Caco-2 (cell line): ENCODE data around the gene CPEB4. TPM values are rescaled to one million over a fixed set of nuclear protein-coding genes. Genes with fewer than 3 reads are reported as not detected.

Experiments used
- BruUV-seq: library from RNA; stranded (reverse); fragments of 400-500 nt; replicated peaks from 2 replicates; lab custom pipeline; 2021; lab: Mats Ljungman, UMichigan
- CTCF ChIA-PET: fragments of 300-600 bp; sonication (Branson Sonifier 250); formaldehyde crosslinking; loops from one replicate; lab custom pipeline; 2022; ENCODE audit warnings: antibody characterized with exemption; lab: Charles Lee
- POLR2A ChIA-PET: fragments of 300-600 bp; sonication (Branson Sonifier 250); formaldehyde crosslinking; loops from one replicate; lab custom pipeline; 2022; ENCODE audit warnings: antibody characterized with exemption; lab: Charles Lee
- DNase-seq, 2 experiments: peaks; one replicate each; pipeline versions ENCODE4 v3.0.0 to v3.0.0-alpha.2; 2020 to 2022
- H3K27me3 ChIP-seq: replicated peaks from 2 replicates; pipeline ENCODE4 v1.6.0; 2011; ENCODE audit warnings: low read length; ENCODE audit not compliant: control insufficient read depth, insufficient read depth
- H3K36me3 ChIP-seq: 2 replicates; pipeline ENCODE4 v1.5.1; 2011; ENCODE audit warnings: low read length; ENCODE audit not compliant: control insufficient read depth, insufficient read depth
- H3K4me1 ChIP-seq: fragments of 250-450 bp; sonication (Bioruptor Pico); 2 replicates; pipeline ENCODE4 v1.5.1; 2020; ENCODE audit warnings: mild to moderate bottlenecking
- H3K4me3 ChIP-seq: 2 replicates; pipeline ENCODE4 v1.5.1; 2011; ENCODE audit warnings: low read depth, mild to moderate bottlenecking, control low read depth, low read length
- H3K9me3 ChIP-seq: fragments of 250-450 bp; sonication (Bioruptor Pico); 2 replicates; pipeline ENCODE4 v1.5.1; 2020; ENCODE audit warnings: mild to moderate bottlenecking, moderate library complexity
- H3K27ac Mint-ChIP-seq: one replicate; pipeline ENCODE4 v1.8.0; 2022; ENCODE audit warnings: mixed read lengths; ENCODE audit not compliant: unreplicated experiment
- H3K27me3 Mint-ChIP-seq: one replicate; pipeline ENCODE4 v1.8.0; 2022; ENCODE audit warnings: mixed read lengths; ENCODE audit not compliant: insufficient read depth, unreplicated experiment
- H3K36me3 Mint-ChIP-seq: one replicate; pipeline ENCODE4 v1.8.0; 2022; ENCODE audit warnings: mild to moderate bottlenecking, mixed read lengths; ENCODE audit not compliant: insufficient read depth, unreplicated experiment
- H3K4me1 Mint-ChIP-seq: one replicate; pipeline ENCODE4 v1.8.0; 2022; ENCODE audit warnings: low read depth, mixed read lengths; ENCODE audit not compliant: unreplicated experiment
- H3K4me3 Mint-ChIP-seq: one replicate; pipeline ENCODE4 v1.8.0; 2022; ENCODE audit warnings: mild to moderate bottlenecking, moderate library complexity, mixed read lengths; ENCODE audit not compliant: unreplicated experiment
- H3K9me3 Mint-ChIP-seq: one replicate; pipeline ENCODE4 v1.8.0; 2022; ENCODE audit warnings: mixed read lengths; ENCODE audit not compliant: unreplicated experiment
- intact Hi-C: fragments of 100-400 bp; cut with micrococcal nuclease; formaldehyde crosslinking; loops from one replicate; pipeline ENCODE4 v1.10.0; 2022; ENCODE audit not compliant: unreplicated experiment
- total RNA-seq: library from RNA; stranded (reverse); gene quantifications from 2 replicates; pipeline ENCODE4 v1.2.3, GENCODE V29; 2022
- TF ChIP-seq, protein P1 (sequence below), 2 experiments: fragments of 200-600 bp in 1 of 2; IDR thresholded peaks; 1 replicate in 1 of 2; 2 replicates in 1 of 2; pipeline versions ENCODE4 v1.5.1 to v1.8.0; 2011 to 2022; ENCODE audit warnings: antibody characterized with exemption in 1 of 2, control low read depth in 1 of 2, inconsistent platforms in 1 of 2, low read depth in 1 of 2, low read length in 1 of 2, mild to moderate bottlenecking in 1 of 2, moderate library complexity in 1 of 2; ENCODE audit not compliant: insufficient read depth in 1 of 2, severe bottlenecking in 1 of 2, unreplicated experiment in 1 of 2

CPEB4 gene
- total RNA-seq, 1 experiment from 2014 or later: 25.1 TPM

DNA sequence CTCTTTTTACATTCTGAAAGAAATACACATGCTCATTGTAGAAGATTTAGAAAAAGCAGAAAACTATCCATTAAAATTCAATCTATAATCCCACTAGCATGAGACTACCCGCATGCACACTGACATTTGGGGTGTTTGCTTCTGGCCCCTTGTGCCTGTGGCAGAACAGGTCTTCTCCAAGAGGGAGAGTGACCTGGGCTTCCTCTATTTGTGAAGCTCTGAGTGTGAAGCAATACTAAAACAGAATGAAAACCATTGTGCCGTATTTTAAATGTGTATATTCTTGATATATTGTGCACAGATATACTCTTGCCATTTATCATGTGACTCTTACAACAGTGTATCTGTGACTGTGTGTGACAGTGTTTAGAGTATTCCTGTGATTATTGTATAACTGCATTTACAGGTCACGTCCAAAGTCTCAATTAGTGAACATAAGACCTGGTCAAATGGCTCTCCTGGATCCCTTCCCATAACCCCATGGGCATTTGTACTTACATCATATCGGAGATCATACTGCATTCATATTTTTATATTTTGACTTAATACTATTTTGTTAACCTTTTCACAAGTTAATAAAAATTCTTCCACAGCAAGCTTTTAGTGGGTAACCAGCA, 14.7 kb upstream of the CPEB4 start:
- ChIA-PET POLR2A (interaction anchor here (0.6 to 1.5 kb wide), 3 partner anchors 12 to 60 kb away, joined by 3 to 4 read pairs (median 3); no protein-coding TSS in a partner anchor), CTCF (no interaction called here)
- H3K9me3 ChIP-seq: no peaks in the 10 kb centered on the region
- no TSS peak for BruUV-seq
- intact Hi-C loops: no loop called here
- H3K9me3 Mint-ChIP-seq: no peaks in the 10 kb centered on the region
- no peak overlapping the region for H3K4me3 Mint-ChIP-seq
- DNase-seq: no peak
- TF ChIP-seq, protein P1, sequence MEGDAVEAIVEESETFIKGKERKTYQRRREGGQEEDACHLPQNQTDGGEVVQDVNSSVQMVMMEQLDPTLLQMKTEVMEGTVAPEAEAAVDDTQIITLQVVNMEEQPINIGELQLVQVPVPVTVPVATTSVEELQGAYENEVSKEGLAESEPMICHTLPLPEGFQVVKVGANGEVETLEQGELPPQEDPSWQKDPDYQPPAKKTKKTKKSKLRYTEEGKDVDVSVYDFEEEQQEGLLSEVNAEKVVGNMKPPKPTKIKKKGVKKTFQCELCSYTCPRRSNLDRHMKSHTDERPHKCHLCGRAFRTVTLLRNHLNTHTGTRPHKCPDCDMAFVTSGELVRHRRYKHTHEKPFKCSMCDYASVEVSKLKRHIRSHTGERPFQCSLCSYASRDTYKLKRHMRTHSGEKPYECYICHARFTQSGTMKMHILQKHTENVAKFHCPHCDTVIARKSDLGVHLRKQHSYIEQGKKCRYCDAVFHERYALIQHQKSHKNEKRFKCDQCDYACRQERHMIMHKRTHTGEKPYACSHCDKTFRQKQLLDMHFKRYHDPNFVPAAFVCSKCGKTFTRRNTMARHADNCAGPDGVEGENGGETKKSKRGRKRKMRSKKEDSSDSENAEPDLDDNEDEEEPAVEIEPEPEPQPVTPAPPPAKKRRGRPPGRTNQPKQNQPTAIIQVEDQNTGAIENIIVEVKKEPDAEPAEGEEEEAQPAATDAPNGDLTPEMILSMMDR (IDR thresholded peaks at IDR 0.05; ENCODE audit: insufficient read depth in 1 of 2, low read depth in 1 of 2, low read length in 1 of 2, severe bottlenecking in 1 of 2, unreplicated experiment in 1 of 2): no peak
- H3K36me3 ChIP-seq: no peaks in the 10 kb centered on the region
- no peaks in the 10 kb centered on the region for H3K27me3 Mint-ChIP-seq
- H3K27me3 ChIP-seq: no peaks in the 10 kb centered on the region
- H3K4me1 ChIP-seq: peaks cover 17% of the 10 kb centered on the region
- no peak overlapping the region for H3K4me3 ChIP-seq
- no peaks in the 10 kb centered on the region for H3K36me3 Mint-ChIP-seq
- H3K27ac Mint-ChIP-seq: peak overlapping the region; percentile 57
- H3K4me1 Mint-ChIP-seq: peaks cover 39% of the 10 kb centered on the region

DNA sequence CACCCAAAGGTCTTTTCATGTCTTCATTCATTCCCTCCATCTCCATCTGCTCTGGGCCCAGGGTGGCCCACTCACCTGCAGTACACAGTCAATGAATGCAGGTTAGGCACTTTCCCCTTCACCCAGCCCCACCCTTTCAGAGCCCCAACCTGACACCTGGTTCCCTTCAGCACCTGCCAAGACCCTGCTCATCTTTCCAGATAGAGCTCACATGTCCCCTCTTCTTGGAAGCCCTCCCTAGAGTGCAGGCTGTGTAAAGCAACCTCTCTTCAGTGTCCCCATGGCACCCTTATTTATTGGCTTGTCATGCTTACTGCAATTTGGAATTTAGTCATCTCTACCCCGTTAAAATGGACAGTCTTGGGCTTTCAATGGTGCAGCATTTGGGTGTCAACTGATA, 13.0 kb upstream of the CPEB4 start:
- no peaks in the 10 kb centered on the region for H3K36me3 Mint-ChIP-seq
- Histone ChIP-seq H3K9me3 (no peaks in the 10 kb centered on the region), H3K4me3 (no peak overlapping the region), H3K36me3 (no peaks in the 10 kb centered on the region), H3K27me3 (no peaks in the 10 kb centered on the region), H3K4me1 (peaks cover 13% of the 10 kb centered on the region)
- intact Hi-C loops: no loop called here
- no peak for DNase-seq
- no peak overlapping the region for H3K4me3 Mint-ChIP-seq
- no peak overlapping the region for H3K27ac Mint-ChIP-seq
- TF ChIP-seq, protein P1 (IDR thresholded peaks at IDR 0.05; ENCODE audit: insufficient read depth in 1 of 2, low read depth in 1 of 2, low read length in 1 of 2, severe bottlenecking in 1 of 2, unreplicated experiment in 1 of 2): no peak
- H3K4me1 Mint-ChIP-seq: peaks cover 32% of the 10 kb centered on the region
- no TSS peak for BruUV-seq
- H3K9me3 Mint-ChIP-seq: no peaks in the 10 kb centered on the region
- ChIA-PET CTCF (no interaction called here), POLR2A (no interaction called here)
- H3K27me3 Mint-ChIP-seq: no peaks in the 10 kb centered on the region

GRCh38 chr5:173878224-173878967, 9.8 kb upstream of the CPEB4 start:
- H3K4me3 ChIP-seq: no peak overlapping the region
- H3K36me3 ChIP-seq: no peaks in the 10 kb centered on the region
- Mint-ChIP-seq H3K27ac (no peak overlapping the region), H3K4me3 (no peak overlapping the region), H3K27me3 (no peaks in the 10 kb centered on the region), H3K36me3 (no peaks in the 10 kb centered on the region), H3K9me3 (peaks cover 10% of the 10 kb centered on the region), H3K4me1 (peaks cover 16% of the 10 kb centered on the region)
- TF ChIP-seq, protein P1 (IDR thresholded peaks at IDR 0.05; ENCODE audit: insufficient read depth in 1 of 2, low read depth in 1 of 2, low read length in 1 of 2, severe bottlenecking in 1 of 2, unreplicated experiment in 1 of 2): no peak
- H3K27me3 ChIP-seq: no peaks in the 10 kb centered on the region
- no peaks in the 10 kb centered on the region for H3K9me3 ChIP-seq
- H3K4me1 ChIP-seq: no peaks in the 10 kb centered on the region; the same call in 1 of the 2 replicates
- ChIA-PET POLR2A (no interaction called here), CTCF (no interaction called here)
- BruUV-seq: no TSS peak
- intact Hi-C loops: no loop called here
- no peak for DNase-seq
